GM12878 (cell line): ENCODE data around the gene WFS1. TPM values are rescaled to one million over a fixed set of nuclear protein-coding genes. Genes with fewer than 3 reads are reported as not detected.

ENCODE experiments used
- ATAC-seq: fragments of 200-7000 bp; cut with Tn5 transposase; 3 replicates; pipeline ENCODE4 v1.9.1; 2020; ENCODE audit warnings: mild to moderate bottlenecking, moderate library complexity
- BruUV-seq: library from RNA; stranded (reverse); fragments of 400-500 nt; replicated peaks from 2 replicates; lab custom pipeline; 2021; lab: Mats Ljungman, UMichigan
- CTCF ChIA-PET: fragments of 300-600 bp; sonication (Branson Sonifier 250); formaldehyde crosslinking; extraction: SDS; loops from one replicate; lab custom pipeline; 2021; ENCODE audit warnings: inconsistent platforms; lab: Yijun Ruan, JAX
- POLR2A ChIA-PET: fragments of 350-600 bp; formaldehyde crosslinking; extraction: SDS; loops from one replicate; lab custom pipeline; 2021; ENCODE audit warnings: inconsistent platforms; lab: Charles Lee
- RAD21 ChIA-PET: fragments of 300-600 bp; sonication (Branson Sonifier 250); formaldehyde crosslinking; loops from one replicate; lab custom pipeline; 2023; ENCODE audit warnings: antibody characterized with exemption; ENCODE audit not compliant: unreplicated experiment; lab: Charles Lee
- SMC1A ChIA-PET: fragments of 300-600 bp; sonication (Branson Sonifier 250); formaldehyde crosslinking; loops from one replicate; lab custom pipeline; 2023; ENCODE audit not compliant: unreplicated experiment, uncharacterized antibody; lab: Charles Lee
- DNase-seq: peaks from one replicate; pipeline ENCODE4 v3.0.0-alpha.2; 2011; ENCODE audit warnings: low read depth, low spot score
- FAIRE-seq: peaks from 3 replicates; lab custom pipeline; 2011; peaks lifted over from hg19 to GRCh38; lab: Jason Lieb, UNC
- H2AFZ ChIP-seq: 2 replicates; pipeline ENCODE4 v1.6.0; 2011; ENCODE audit warnings: low read depth, low read length, control low read depth; ENCODE audit not compliant: control insufficient read depth
- H3K27ac ChIP-seq: 2 replicates; pipeline ENCODE4 v1.5.1; 2011; ENCODE audit warnings: control low read depth; ENCODE audit not compliant: control insufficient read depth, insufficient read depth
- H3K27me3 ChIP-seq, 2 experiments: replicated peaks in 1 of 2; 2 replicates each; pipeline versions ENCODE4 v1.6.0 to v1.6.1; 2011; ENCODE audit warnings: low read length in 1 of 2; ENCODE audit not compliant: control insufficient read depth in 2 of 2, insufficient read depth in 2 of 2
- H3K36me3 ChIP-seq, 2 experiments: 2 replicates each; pipeline ENCODE4 v1.5.1; 2011; ENCODE audit warnings: low read length in 1 of 2; ENCODE audit not compliant: control insufficient read depth in 2 of 2, insufficient read depth in 2 of 2
- H3K4me1 ChIP-seq: 2 replicates; pipeline ENCODE4 v1.6.1; 2011; ENCODE audit warnings: mild to moderate bottlenecking, low read length, moderate library complexity, mixed read lengths; ENCODE audit not compliant: control insufficient read depth, insufficient read depth
- H3K4me2 ChIP-seq: 2 replicates; pipeline ENCODE4 v1.6.0; 2011; ENCODE audit warnings: control low read depth; ENCODE audit not compliant: control insufficient read depth, insufficient read depth
- H3K4me3 ChIP-seq: fragments of 200-600 bp; sonication (generic); 2 replicates; pipeline ENCODE4 v1.5.1; 2016
- H3K79me2 ChIP-seq: 2 replicates; pipeline ENCODE4 v1.6.0; 2011; ENCODE audit warnings: low read length; ENCODE audit not compliant: control insufficient read depth, insufficient read depth
- H3K9ac ChIP-seq: 2 replicates; pipeline ENCODE4 v1.8.0; 2011; ENCODE audit warnings: low read length, control low read depth, mixed read lengths; ENCODE audit not compliant: control insufficient read depth, insufficient read depth
- H3K9me3 ChIP-seq: replicated peaks from 3 replicates; pipeline ENCODE4 v1.5.1; 2011; ENCODE audit warnings: mild to moderate bottlenecking, low read length; ENCODE audit not compliant: control insufficient read depth, insufficient read depth
- H4K20me1 ChIP-seq: 2 replicates; pipeline ENCODE4 v1.6.0; 2011; ENCODE audit not compliant: control insufficient read depth, insufficient read depth
- ATF7 ChIP-seq: fragments of 450-650 bp; IDR thresholded peaks from 2 replicates; pipeline ENCODE4 v1.6.1; 2016; ENCODE audit warnings: low read depth, mild to moderate bottlenecking
- BHLHE40 ChIP-seq, 2 experiments: fragments of 450-650 bp in 1 of 2; IDR thresholded peaks; 2 replicates each; pipeline ENCODE4 v1.6.1; 2011 to 2017; ENCODE audit warnings: low read depth in 2 of 2, borderline replicate concordance in 1 of 2, improper control_type of control experiment in 1 of 2, low read length in 1 of 2, mild to moderate bottlenecking in 1 of 2
- HDGF ChIP-seq: fragments of 450-650 bp; IDR thresholded peaks from 2 replicates; pipeline ENCODE4 v1.6.1; 2016; ENCODE audit warnings: antibody characterized with exemption
- IKZF1 ChIP-seq: fragments of 450-650 bp; conservative IDR thresholded peaks from 2 replicates; pipeline ENCODE4 v1.6.1; 2017; ENCODE audit warnings: antibody characterized with exemption, mild to moderate bottlenecking
- IKZF2 ChIP-seq, 2 experiments: fragments of 450-650 bp; IDR thresholded peaks; 2 replicates each; pipeline ENCODE4 v1.6.1; 2017; ENCODE audit warnings: mild to moderate bottlenecking in 2 of 2, moderate library complexity in 2 of 2
- MEF2A ChIP-seq: IDR thresholded peaks from 2 replicates; pipeline ENCODE4 v1.6.1; 2011; ENCODE audit warnings: low read depth, mild to moderate bottlenecking, low read length, moderate library complexity; ENCODE audit not compliant: insufficient read depth
- MTA2 ChIP-seq: fragments of 450-650 bp; IDR thresholded peaks from 2 replicates; pipeline ENCODE4 v1.6.1; 2016; ENCODE audit warnings: low read depth, mild to moderate bottlenecking, moderate library complexity
- MTA3 ChIP-seq: IDR thresholded peaks from 2 replicates; pipeline ENCODE4 v1.6.1; 2012; ENCODE audit warnings: low read length, inconsistent platforms, borderline replicate concordance
- NR2F1 ChIP-seq: fragments of 450-650 bp; conservative IDR thresholded peaks from 2 replicates; pipeline ENCODE4 v1.6.1; 2017; ENCODE audit warnings: mild to moderate bottlenecking
- PAX5 ChIP-seq: IDR thresholded peaks from 2 replicates; pipeline ENCODE4 v1.6.1; 2011; ENCODE audit warnings: low read depth, low read length, borderline replicate concordance
- POLR2AphosphoS5 ChIP-seq: IDR thresholded peaks from 2 replicates; pipeline ENCODE4 v1.6.1; 2011; ENCODE audit warnings: mild to moderate bottlenecking, low read length, inconsistent platforms
- SIX5 ChIP-seq: IDR thresholded peaks from 2 replicates; pipeline ENCODE4 v1.6.1; 2011; ENCODE audit warnings: mild to moderate bottlenecking, low read depth, low read length, moderate library complexity; ENCODE audit not compliant: severe bottlenecking
- SKIL ChIP-seq: fragments of 450-650 bp; IDR thresholded peaks from 2 replicates; pipeline ENCODE4 v1.6.1; 2017; ENCODE audit warnings: mild to moderate bottlenecking, low read depth, inconsistent platforms; ENCODE audit not compliant: poor library complexity, severe bottlenecking
- SMC3 ChIP-seq: IDR thresholded peaks from 2 replicates; pipeline ENCODE4 v1.6.1; 2011; ENCODE audit warnings: low read length, improper control_type of control experiment, borderline replicate concordance
- SRF ChIP-seq, 2 experiments: IDR thresholded peaks; 2 replicates each; pipeline ENCODE4 v1.6.1; 2011; ENCODE audit warnings: low read depth in 2 of 2, low read length in 2 of 2, mild to moderate bottlenecking in 1 of 2, moderate library complexity in 1 of 2
- TCF7 ChIP-seq: IDR thresholded peaks from 2 replicates; pipeline ENCODE4 v1.6.1; 2014; ENCODE audit warnings: antibody characterized with exemption, borderline replicate concordance
- ZNF687 ChIP-seq: fragments of 450-650 bp; IDR thresholded peaks from 2 replicates; pipeline ENCODE4 v1.6.1; 2017; ENCODE audit warnings: mild to moderate bottlenecking, moderate library complexity
- ZSCAN29 ChIP-seq: fragments of 450-650 bp; IDR thresholded peaks from 2 replicates; pipeline ENCODE4 v1.6.1; 2017; ENCODE audit warnings: mild to moderate bottlenecking, moderate library complexity
- WGBS: methylation state at CpG from one replicate; pipeline ENCODE4 v1.1.6; 2016; ENCODE audit warnings: low lambda C conversion rate; ENCODE audit not compliant: insufficient replicate concordance, insufficient coverage; ENCODE audit errors: missing lambda C conversion rate; 5-methylcytosine and 5-hydroxymethylcytosine counted together
- in situ Hi-C: fragments of 300-500 bp; cut with MboI; formaldehyde crosslinking; loops from 9 replicates; pipeline ENCODE4 v1.14.3; 2018; ENCODE audit warnings: mixed read lengths
- intact Hi-C: fragments of 100-400 bp; cut with micrococcal nuclease; formaldehyde crosslinking; loops from one replicate; pipeline ENCODE4 v1.14.2; 2022; ENCODE audit not compliant: unreplicated experiment
- polyA plus RNA-seq, 11 experiments: library from polyadenylated mRNA; depleted of rRNA in 4 of 11; unstranded in 6 of 11; stranded (reverse) in 5 of 11; fragments of >200 nt; fragmentation: Nextera tagmentation in 4 of 11; fragmentation: Illumina TruSeq in 1 of 11; extraction: Ambion mirVana in 4 of 11; extraction: Trizol in 1 of 11; gene quantifications; 1 replicate in 1 of 11; 2 replicates in 10 of 11; pipeline versions ENCODE4 v1.2.1 to v1.2.3, GENCODE V29; 2011 to 2016; ENCODE audit warnings: inconsistent platforms in 2 of 11, missing spikeins in 2 of 11, low read depth in 1 of 11
- total RNA-seq, 4 experiments: library from RNA; depleted of rRNA in 3 of 4; stranded (reverse); fragments of >200 nt in 3 of 4; fragmentation: Illumina TruSeq in 1 of 4; extraction: Trizol in 1 of 4; gene quantifications; 2 replicates each; pipeline versions ENCODE4 v1.2.1 to v1.2.3, GENCODE V29; 2013 to 2021

Gene WFS1
- total and polyA plus RNA-seq, 10 of the 15 experiments (the other 5 are each of a cell fraction or from before 2014, with no cell fraction given): 0.31 to 4.7 (median 2.0) TPM

- Histone ChIP-seq H3K4me3 (no peak overlapping the region), H2AFZ (no peak overlapping the region), H4K20me1 (no peaks in the 10 kb centered on the region), H3K27ac (no peak overlapping the region), H3K36me3 (no peaks in the 10 kb centered on the region), H3K9ac (no peak overlapping the region), H3K4me1 (no peaks in the 10 kb centered on the region), H3K27me3 (peaks cover 2 to 3% of the 10 kb centered on the region in 2 experiments; a peak in 3 of 4 replicates), H3K4me2 (no peak overlapping the region), H3K79me2 (no peaks in the 10 kb centered on the region), H3K9me3 (no peaks in the 10 kb centered on the region; the same call in 2 of the 3 replicates)
- POLR2A ChIA-PET: interaction anchor here (1.0 to 1.7 kb wide), 2 partner anchors 53 to 54 kb away, joined by 3 to 6 read pairs; partner anchors contain the start of gene WFS1
- 45% methylated on average over 33 of the region's 33 CpGs for WGBS
- FAIRE-seq (no peak), DNase-seq (peak; percentile 23), ATAC-seq (peak; percentile 65)
- RAD21 ChIA-PET: interaction anchor here (0.8 to 7.2 kb wide), 4 partner anchors 44 to 73 kb away, joined by 3 to 65 read pairs (median 18); partner anchors contain the start of gene WFS1
- SMC1A ChIA-PET: interaction anchor here (0.7 to 7.0 kb wide), 7 partner anchors 10 to 188 kb away, joined by 3 to 137 read pairs (median 3); no protein-coding TSS in a partner anchor
- CTCF ChIA-PET: interaction anchor here (1.0 to 20.1 kb wide), 8 partner anchors 8 to 325 kb away, joined by 3 to 469 read pairs (median 6); partner anchors contain the start of gene WFS1
- in situ Hi-C loops: no loop called here
- no TSS peak for BruUV-seq
- intact Hi-C loops: no loop called here
- TF ChIP-seq ATF7 (peak; percentile 39; the same call in 1 of the 2 replicates), MTA3 (no peak), TCF7 (peak; percentile 45; the same call in 1 of the 2 replicates), ZNF687 (no peak), MEF2A (no peak), IKZF2 (IDR thresholded peaks at IDR 0.05) (peak; percentile 40 to 54; a peak in 3 of 4 replicates), SMC3 (no peak), SIX5 (no peak), ZSCAN29 (no peak), PAX5 (0 out of 2 replicates have a peak, but pooled peaks have one; percentile 11), BHLHE40 (IDR thresholded peaks at IDR 0.05; ENCODE audit: borderline replicate concordance in 1 of 2, low read depth in 2 of 2, low read length in 1 of 2) (no peak), SRF (IDR thresholded peaks at IDR 0.05; ENCODE audit: low read depth in 2 of 2, low read length in 2 of 2) (no peak), SKIL (peak; percentile 31), HDGF (no peak), POLR2AphosphoS5 (no peak), MTA2 (peak; percentile 43; the same call in 1 of the 2 replicates), IKZF1 (peak; percentile 37), NR2F1 (peak; percentile 61)
These were observed 53.3 kb downstream of the WFS1 start for GRCh38 chr4:6322761-6323566.
